ENCODE data around the gene CLASP1. TPM values are rescaled to one million over a fixed set of nuclear protein-coding genes. Genes with fewer than 3 reads are reported as not detected.
"Not testable (repeated sequence)": the region's sequence is repeated elsewhere in the genome, so short reads cannot be mapped to it uniquely, and the experiment has no call there.

Gene CLASP1
- polyA plus RNA-seq, 3 donors: 41.2 to 48.3 (median 47.6) TPM

DNA sequence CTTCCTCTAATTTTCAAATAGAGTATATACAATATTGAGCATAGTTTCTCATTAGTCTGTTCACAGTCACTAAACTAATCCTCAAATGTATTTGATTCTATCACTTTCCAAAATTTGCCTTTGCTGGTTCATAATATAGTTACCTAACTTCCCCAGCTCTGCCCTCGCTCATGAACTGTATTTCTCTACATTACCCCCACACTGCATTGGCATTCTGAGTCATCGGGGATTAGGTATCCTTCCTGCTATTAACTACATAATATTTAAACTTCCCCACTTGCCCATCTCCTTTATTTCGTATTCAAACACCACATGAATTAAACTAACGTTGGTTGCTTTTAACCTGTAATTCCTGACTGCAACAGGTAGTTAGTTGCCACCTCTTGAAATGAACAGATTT is 14.8 kb upstream of the CLASP1 start:
- no peak for DNase-seq

DNA sequence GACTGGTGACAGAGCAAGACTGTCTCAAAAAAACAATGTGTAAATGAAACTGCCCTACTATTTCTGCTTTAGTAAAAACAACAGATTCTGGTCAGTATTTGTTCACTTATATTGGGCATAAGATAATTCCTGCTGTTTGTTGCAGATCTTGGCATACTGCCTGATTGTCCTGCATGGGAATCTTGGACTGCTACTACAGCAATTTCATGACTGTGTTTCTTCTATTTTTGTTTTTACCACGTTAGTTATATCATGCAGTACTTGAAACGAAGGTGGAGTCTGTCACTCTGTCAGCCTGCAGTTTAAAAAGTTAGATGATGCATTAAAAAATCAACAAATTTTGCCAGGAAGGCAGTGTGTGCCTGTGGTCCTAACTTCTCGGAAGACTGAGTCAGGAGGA is 14.2 kb upstream of the CLASP1 start:
- DNase-seq: no peak

DNA sequence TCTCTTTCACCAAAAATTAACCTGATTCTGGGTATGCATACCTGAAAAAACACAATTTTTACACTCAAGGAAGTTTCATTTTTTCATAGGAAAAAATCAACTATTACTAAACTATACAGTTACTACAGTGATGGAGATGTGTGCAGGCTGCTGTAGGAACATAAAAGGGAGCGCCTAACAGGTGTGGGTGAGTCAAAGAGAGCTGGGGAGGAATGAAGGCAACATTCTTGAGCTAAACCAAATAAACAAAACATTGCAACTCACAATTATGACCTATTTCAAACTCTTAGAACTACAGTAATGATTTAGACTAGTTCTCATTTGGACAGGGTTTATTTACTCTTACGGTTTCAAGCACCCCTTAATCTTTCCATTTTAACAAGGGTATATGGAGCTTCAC is 13.4 kb upstream of the CLASP1 start:
- no peak for DNase-seq

- no peak for DNase-seq
Measured at GRCh38 chr2:121659933-121660332, 10.7 kb upstream of the CLASP1 start.

DNA sequence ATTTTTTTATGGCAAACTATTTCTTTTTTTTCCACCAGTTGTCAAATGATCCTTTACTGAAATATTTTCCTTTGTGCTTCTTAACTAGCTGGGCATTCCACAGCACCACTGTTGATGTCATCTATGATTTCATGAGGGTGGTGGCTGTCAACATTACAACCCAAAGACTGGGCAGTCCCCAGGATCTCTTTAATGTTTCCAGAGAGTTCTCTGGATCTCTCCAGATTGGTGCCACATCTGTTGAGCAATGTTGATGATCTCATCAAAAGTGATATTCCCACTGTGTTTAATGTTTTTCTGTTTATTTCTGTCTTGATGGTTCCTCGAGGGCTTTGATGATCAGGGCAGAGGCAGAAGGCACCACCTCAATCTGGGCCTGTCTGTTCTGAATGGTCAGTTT is 9.1 kb upstream of the CLASP1 start:
- DNase-seq: not testable (repeated sequence)

DNA sequence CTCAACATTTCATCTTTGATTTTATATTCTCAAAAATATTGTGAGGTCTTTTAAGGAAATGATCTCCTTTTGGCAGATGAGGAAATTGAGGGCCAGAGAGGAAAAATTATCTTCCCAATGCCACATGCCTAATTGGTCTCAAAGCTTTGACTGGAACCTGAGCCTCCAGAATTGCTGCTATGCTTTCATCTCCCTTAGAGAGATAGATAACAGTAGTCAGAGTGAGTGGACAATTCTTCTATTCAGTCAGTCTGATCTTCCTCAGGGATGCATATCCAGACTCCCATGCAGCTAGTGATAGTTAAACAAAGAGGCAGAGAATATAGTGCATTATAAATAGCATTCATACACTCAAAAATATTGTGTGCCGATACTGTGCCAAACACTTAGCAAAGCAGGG is 3.8 kb upstream of the CLASP1 start:
- DNase-seq: no peak

- peak; percentile 14 for DNase-seq
Measured at GRCh38 chr2:121650315-121650930, 1.2 kb upstream of the CLASP1 start.

- DNase-seq: peak; percentile 98
Measured at GRCh38 chr2:121649596-121650314, 493 bp upstream of the CLASP1 start.

- peak; percentile 52 for DNase-seq
Measured at GRCh38 chr2:121648206-121649148, 785 bp downstream of the CLASP1 start.

DNA sequence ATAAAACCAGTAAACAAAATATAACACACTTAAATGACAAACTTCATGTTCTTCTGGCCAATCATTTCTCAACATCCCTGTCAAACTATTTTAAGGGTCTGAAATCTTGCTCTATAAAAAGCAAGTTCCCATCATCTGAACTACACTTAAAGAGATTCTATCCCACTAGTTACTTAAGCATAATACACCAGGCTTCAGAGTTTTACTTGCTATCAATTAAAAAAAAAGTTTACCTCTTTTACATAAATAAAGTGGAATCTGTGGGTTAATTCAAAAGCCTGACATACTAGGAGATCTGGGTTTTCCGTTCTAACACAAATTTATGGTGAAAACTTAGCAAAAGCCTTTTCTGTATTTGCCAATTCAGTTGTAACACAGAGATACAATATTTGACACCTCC is 1.9 kb downstream of the CLASP1 start:
- no peak for DNase-seq

DNA sequence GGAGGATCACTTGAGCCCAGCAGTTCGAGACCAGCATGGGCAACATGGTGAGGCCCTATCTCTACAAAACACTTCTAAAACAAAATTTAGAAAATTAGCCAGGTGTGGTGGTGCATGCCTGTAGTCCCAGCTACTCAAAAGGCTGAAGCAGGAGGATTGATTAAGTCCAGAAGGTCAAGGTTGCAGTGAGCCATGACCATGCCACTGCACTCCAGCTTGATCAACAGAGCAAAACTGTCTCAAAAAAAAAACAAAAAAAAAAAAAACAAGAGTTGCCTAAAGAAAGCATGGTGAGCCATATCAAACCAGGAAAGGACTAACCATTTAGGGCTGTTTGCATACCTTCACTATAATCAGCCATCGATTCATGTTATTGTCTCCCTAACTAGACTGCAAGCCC is 4.5 kb downstream of the CLASP1 start:
- DNase-seq: peak; percentile 10

DNA sequence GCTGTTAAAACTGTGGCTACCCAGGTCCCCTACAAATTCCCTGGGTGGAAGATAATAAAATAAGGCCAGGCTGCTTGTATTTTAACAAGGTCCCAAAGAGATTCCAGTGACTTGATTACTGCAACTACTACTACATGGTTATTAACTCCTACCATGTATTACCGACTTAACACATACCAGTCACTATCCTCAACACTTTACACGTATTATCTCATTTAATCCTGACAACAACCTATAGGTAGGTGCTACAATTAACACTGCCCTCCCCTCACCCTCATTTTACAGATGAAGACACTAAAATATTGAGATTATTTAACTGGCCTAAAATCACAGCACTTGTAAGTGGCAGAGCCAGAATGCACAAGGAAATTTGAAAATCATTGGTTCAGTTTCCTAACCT is 5.4 kb downstream of the CLASP1 start:
- DNase-seq: no peak

- DNase-seq: no peak
Measured at GRCh38 chr2:121640380-121641316, 8.6 kb downstream of the CLASP1 start.

- not testable (repeated sequence) for DNase-seq
Measured at GRCh38 chr2:121639846-121640245, 9.4 kb downstream of the CLASP1 start.

DNA sequence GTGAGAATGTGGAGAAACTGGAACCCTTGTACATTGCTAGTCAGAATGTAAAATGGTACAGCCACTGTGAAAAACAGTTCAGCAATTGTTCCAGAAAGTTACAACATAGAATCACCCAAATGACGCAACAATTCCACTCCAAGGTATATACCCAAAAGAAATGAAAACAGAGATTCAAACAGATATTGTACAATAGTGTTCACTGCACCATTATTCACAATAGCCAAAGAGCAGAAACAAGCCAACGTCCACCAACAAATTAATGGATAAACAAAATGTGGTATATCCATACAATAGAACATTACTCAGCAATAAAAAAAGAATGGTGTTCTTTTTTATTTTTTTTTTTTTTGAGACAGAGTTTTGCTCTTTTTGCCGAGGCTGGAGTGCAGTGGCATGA is 10.9 kb downstream of the CLASP1 start:
- no peak for DNase-seq

DNA sequence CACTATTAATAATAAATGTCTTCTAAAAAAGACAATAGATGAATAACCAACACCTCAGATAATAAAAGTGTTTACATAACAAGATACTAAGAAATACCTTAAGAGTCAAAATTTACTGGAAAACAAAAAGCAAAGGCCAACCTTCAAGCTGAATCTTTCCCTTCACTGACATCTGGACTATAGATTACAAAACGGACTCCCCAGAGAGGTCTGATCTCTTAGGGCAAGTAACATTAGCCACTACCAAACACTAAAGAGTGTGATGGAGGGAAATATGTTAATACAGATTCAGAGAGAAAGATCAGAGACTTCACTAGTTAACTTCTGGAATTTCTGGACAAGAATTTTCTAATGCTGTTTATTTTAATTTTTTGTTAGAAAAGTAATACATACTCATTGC is 13.9 kb downstream of the CLASP1 start:
- DNase-seq: no peak

DNA sequence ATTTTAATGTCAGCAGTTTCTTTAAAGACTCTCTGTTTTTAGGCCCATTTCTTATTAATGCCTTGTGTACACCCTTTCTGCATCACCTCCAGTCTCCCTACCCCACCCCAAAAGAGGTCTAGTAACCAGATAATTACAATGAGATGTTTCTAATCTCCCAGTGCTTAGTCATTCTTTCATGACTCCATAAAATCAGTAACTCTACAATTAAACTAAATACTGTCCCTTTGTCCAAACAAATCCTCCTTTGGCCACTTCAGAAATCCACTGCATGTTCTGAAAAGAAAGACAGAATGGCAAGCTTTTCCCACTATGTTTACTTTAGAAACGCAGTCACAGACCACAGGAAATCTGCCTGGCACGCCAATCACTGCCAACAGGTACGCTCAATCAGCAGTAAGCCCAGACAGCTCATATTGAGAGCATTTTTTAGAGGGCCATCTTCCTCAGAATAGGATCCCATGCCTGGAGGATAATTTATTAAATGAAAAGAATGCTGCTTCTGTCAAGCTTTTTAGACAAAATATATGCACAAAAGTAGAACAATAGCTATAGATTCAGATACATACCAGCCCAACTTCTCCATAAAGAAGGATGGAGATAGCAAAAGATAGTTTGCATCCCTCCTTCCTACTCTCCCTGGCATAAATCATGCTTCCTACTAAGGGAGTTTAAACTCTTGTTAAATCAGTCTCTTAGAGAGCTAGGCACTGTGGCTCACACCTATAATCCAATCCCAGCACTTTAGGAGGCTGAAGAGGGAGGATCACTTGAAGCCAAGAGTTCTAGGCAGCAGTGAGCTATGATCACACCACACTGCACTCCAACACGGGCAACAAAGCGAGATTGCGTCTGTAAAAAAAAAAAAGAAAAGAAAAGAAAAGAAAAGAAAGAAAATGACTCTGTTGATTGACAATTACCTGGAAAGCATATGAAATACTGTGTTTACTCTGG is 14.6 kb downstream of the CLASP1 start:
- DNase-seq: no peak

DNA sequence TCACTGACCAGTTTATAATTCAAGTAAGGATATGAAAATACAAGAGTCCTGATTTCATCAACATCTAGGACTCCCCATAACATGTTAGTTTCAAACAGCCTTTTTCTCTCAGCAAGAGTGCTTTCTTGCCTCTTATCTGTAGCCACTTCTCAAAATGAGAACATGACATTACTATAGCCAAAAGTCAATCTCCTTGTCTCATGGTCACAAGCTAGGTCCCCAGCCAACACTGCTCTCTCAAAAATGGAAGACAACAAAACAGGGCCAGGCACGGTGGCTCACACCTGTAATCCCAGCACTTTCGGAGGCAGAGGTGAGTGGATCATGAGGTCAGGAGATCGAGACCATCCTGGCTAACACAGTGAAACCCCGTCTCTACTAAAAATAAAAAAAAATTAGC is 15.8 kb downstream of the CLASP1 start:
- DNase-seq: no peak

- DNase-seq: no peak
Measured at GRCh38 chr2:121627525-121628050, 21.7 kb downstream of the CLASP1 start.
